H1 (cell line): ENCODE results near the gene SPPL2B. TPM values are rescaled to one million over a fixed set of nuclear protein-coding genes. Genes with fewer than 3 reads are reported as not detected.
A peak's percentile ranks its signal among the peaks of the same experiment; 100 is the strongest.

Source experiments
- CTCF ChIA-PET: fragments of 300-600 bp; sonication (Branson Sonifier 250); formaldehyde crosslinking; loops from one replicate; lab custom pipeline; 2021; ENCODE audit not compliant: partially characterized antibody; lab: Charles Lee
- POLR2A ChIA-PET: fragments of 300-600 bp; sonication (Branson Sonifier 250); formaldehyde crosslinking; loops from one replicate; lab custom pipeline; 2021; ENCODE audit warnings: inconsistent platforms; ENCODE audit not compliant: partially characterized antibody; lab: Charles Lee
- DNase-seq, 2 experiments: peaks; one replicate each; pipeline versions ENCODE4 v3.0.0 to v3.0.0-alpha.2; 2010 to 2022; ENCODE audit warnings: low spot score in 2 of 2, low read depth in 1 of 2, mixed read lengths in 1 of 2
- FAIRE-seq: peaks from 2 replicates; lab custom pipeline; 2011; peaks lifted over from hg19 to GRCh38; lab: Jason Lieb, UNC
- H2AFZ ChIP-seq: 2 replicates; pipeline ENCODE4 v1.8.1; 2012; ENCODE audit warnings: low read length, inconsistent platforms
- H2AK5ac ChIP-seq: 2 replicates; pipeline ENCODE4 v1.6.1; 2013; ENCODE audit warnings: low read depth, low read length
- H2BK120ac ChIP-seq: replicated peaks from 2 replicates; pipeline ENCODE3; 2013; ENCODE audit warnings: low read depth, low read length, inconsistent platforms
- H2BK12ac ChIP-seq: 2 replicates; pipeline ENCODE4 v1.6.1; 2013; ENCODE audit warnings: low read depth, low read length
- H2BK15ac ChIP-seq: 2 replicates; pipeline ENCODE4 v1.6.1; 2013; ENCODE audit warnings: low read length
- H2BK20ac ChIP-seq: 2 replicates; pipeline ENCODE4 v1.6.1; 2013; ENCODE audit warnings: low read length
- H2BK5ac ChIP-seq: 2 replicates; pipeline ENCODE4 v1.6.1; 2013; ENCODE audit warnings: low read depth, low read length
- H3K14ac ChIP-seq: 2 replicates; pipeline ENCODE4 v1.6.1; 2013; ENCODE audit warnings: inconsistent platforms; ENCODE audit not compliant: insufficient read length
- H3K18ac ChIP-seq: 2 replicates; pipeline ENCODE4 v1.6.1; 2013; ENCODE audit warnings: low read length; ENCODE audit errors: extremely low read depth
- H3K23ac ChIP-seq: 2 replicates; pipeline ENCODE4 v1.6.1; 2013; ENCODE audit warnings: inconsistent platforms; ENCODE audit not compliant: insufficient read length
- H3K23me2 ChIP-seq: 2 replicates; pipeline ENCODE4 v1.6.1; 2013; ENCODE audit warnings: low read depth, low read length
- H3K27ac ChIP-seq: 2 replicates; pipeline ENCODE4 v1.6.1; 2011; ENCODE audit warnings: low read depth, low read length, inconsistent platforms
- H3K27me3 ChIP-seq, 4 experiments: replicated peaks in 1 of 4; 1 replicate in 1 of 4; 2 replicates in 3 of 4; pipeline versions ENCODE4 v1.6.1 to v1.8.1; 2011 to 2013; ENCODE audit warnings: low read length in 3 of 4, mild to moderate bottlenecking in 3 of 4, inconsistent platforms in 2 of 4, mixed read lengths in 2 of 4, moderate library complexity in 1 of 4; ENCODE audit not compliant: control insufficient read depth in 3 of 4, insufficient read depth in 3 of 4; ENCODE audit errors: extremely low read depth in 1 of 4
- H3K36me3 ChIP-seq, 4 experiments: 2 replicates each; pipeline versions ENCODE4 v1.6.1 to v1.8.1; 2011 to 2013; ENCODE audit warnings: mild to moderate bottlenecking in 4 of 4, low read length in 3 of 4, moderate library complexity in 2 of 4, control low read depth in 1 of 4, inconsistent platforms in 1 of 4; ENCODE audit not compliant: insufficient read depth in 4 of 4, control insufficient read depth in 2 of 4
- H3K4ac ChIP-seq: replicated peaks from 2 replicates; pipeline ENCODE3; 2013; ENCODE audit warnings: low read length, low read depth, mixed read lengths, inconsistent platforms; ENCODE audit not compliant: insufficient read length
- H3K4me1 ChIP-seq, 4 experiments: replicated peaks in 1 of 4; 1 replicate in 1 of 4; 2 replicates in 3 of 4; pipeline versions ENCODE4 v1.6.1 to v1.8.1; 2011 to 2013; ENCODE audit warnings: low read length in 3 of 4, inconsistent platforms in 2 of 4, mixed read lengths in 1 of 4; ENCODE audit not compliant: insufficient read depth in 4 of 4, control insufficient read depth in 3 of 4
- H3K4me2 ChIP-seq, 2 experiments: 2 replicates each; pipeline versions ENCODE4 v1.6.1 to v1.8.1; 2011 to 2013; ENCODE audit warnings: low read depth in 2 of 2, low read length in 2 of 2, control low read depth in 1 of 2, inconsistent platforms in 1 of 2, mild to moderate bottlenecking in 1 of 2; ENCODE audit not compliant: insufficient read depth in 1 of 2
- H3K4me3 ChIP-seq, 4 experiments: fragments of 200-600, 300-600 bp in 1 of 4; sonication (generic), shearing (Covaris generic), sonication (Bioruptor Twin) in 1 of 4; 2 replicates each; pipeline versions ENCODE4 v1.5.1 to v1.8.1; 2011 to 2016; ENCODE audit warnings: low read length in 4 of 4, low read depth in 3 of 4, control low read depth in 2 of 4, inconsistent platforms in 2 of 4, mild to moderate bottlenecking in 2 of 4, mixed read lengths in 1 of 4, moderate library complexity in 1 of 4; ENCODE audit not compliant: insufficient read depth in 2 of 4; ENCODE audit errors: extremely low read depth in 1 of 4
- H3K56ac ChIP-seq: replicated peaks from 2 replicates; pipeline ENCODE3; 2013; ENCODE audit warnings: low read depth, mild to moderate bottlenecking, mixed read lengths, low read length, inconsistent platforms; ENCODE audit not compliant: insufficient read length
- H3K79me1 ChIP-seq: 2 replicates; pipeline ENCODE4 v1.6.1; 2013; ENCODE audit warnings: low read depth, low read length, control low read depth
- H3K79me2 ChIP-seq, 2 experiments: 2 replicates each; pipeline versions ENCODE4 v1.6.1 to v1.8.1; 2012 to 2013; ENCODE audit warnings: low read length in 2 of 2, mild to moderate bottlenecking in 2 of 2, inconsistent platforms in 1 of 2; ENCODE audit not compliant: insufficient read depth in 2 of 2, control insufficient read depth in 1 of 2
- H3K9ac ChIP-seq, 4 experiments: replicated peaks in 1 of 4; 1 replicate in 1 of 4; 2 replicates in 3 of 4; pipeline versions ENCODE4 v1.6.1 to v1.8.1; 2011 to 2013; ENCODE audit warnings: low read depth in 3 of 4, low read length in 3 of 4, control low read depth in 2 of 4, mild to moderate bottlenecking in 2 of 4, moderate library complexity in 2 of 4, inconsistent platforms in 1 of 4; ENCODE audit errors: extremely low read depth in 1 of 4
- H3K9me3 ChIP-seq, 2 experiments: 2 replicates each; pipeline versions ENCODE4 v1.6.1 to v1.8.1; 2012 to 2013; ENCODE audit warnings: mild to moderate bottlenecking in 2 of 2, moderate library complexity in 2 of 2, control low read depth in 1 of 2, inconsistent platforms in 1 of 2, low read depth in 1 of 2, low read length in 1 of 2, mixed read lengths in 1 of 2; ENCODE audit not compliant: insufficient read depth in 2 of 2
- H4K20me1 ChIP-seq, 2 experiments: replicated peaks in 1 of 2; 2 replicates each; pipeline versions ENCODE3 to v1.8.1; 2011 to 2013; ENCODE audit warnings: inconsistent platforms in 2 of 2, low read length in 2 of 2, mild to moderate bottlenecking in 1 of 2; ENCODE audit not compliant: insufficient read depth in 2 of 2, control insufficient read depth in 1 of 2
- H4K5ac ChIP-seq: 2 replicates; pipeline ENCODE4 v1.6.1; 2013; ENCODE audit warnings: low read length, low read depth, mixed read lengths, inconsistent platforms; ENCODE audit not compliant: insufficient read length
- H4K8ac ChIP-seq: 2 replicates; pipeline ENCODE4 v1.8.0; 2013; ENCODE audit warnings: mild to moderate bottlenecking, moderate library complexity, low read length, inconsistent platforms; ENCODE audit not compliant: insufficient read depth; ENCODE audit errors: extremely low read depth
- H4K91ac ChIP-seq: replicated peaks from 2 replicates; pipeline ENCODE3; 2013; ENCODE audit warnings: low read length, mixed read lengths, inconsistent platforms; ENCODE audit not compliant: insufficient read length
- CBX5 ChIP-seq: fragments of 300-800, 300-1000 bp; sonication (generic); IDR thresholded peaks from 2 replicates; pipeline ENCODE4 v1.7.1; 2016; ENCODE audit warnings: antibody characterized with exemption, low read length, low read depth
- CREB1 ChIP-seq: IDR thresholded peaks from 2 replicates; pipeline ENCODE4 v1.6.1; 2012; ENCODE audit warnings: inconsistent platforms
- CTCF ChIP-seq, 3 experiments: IDR thresholded peaks; 1 replicate in 2 of 3; 2 replicates in 1 of 3; pipeline versions ENCODE4 v1.5.1 to v1.6.1; 2011; ENCODE audit warnings: low read length in 3 of 3, mild to moderate bottlenecking in 3 of 3, inconsistent platforms in 2 of 3, low read depth in 1 of 3, moderate library complexity in 1 of 3; ENCODE audit not compliant: insufficient read depth in 1 of 3; ENCODE audit errors: control extremely low read depth in 1 of 3
- EZH2 ChIP-seq: fragments of 200-600 bp; sonication (generic); IDR thresholded peaks from 2 replicates; pipeline ENCODE4 v1.7.1; 2012; ENCODE audit warnings: low read depth, mild to moderate bottlenecking, moderate library complexity, low read length, inconsistent platforms; ENCODE audit not compliant: severe bottlenecking
- SIX5 ChIP-seq: IDR thresholded peaks from 2 replicates; pipeline ENCODE4 v1.6.1; 2011; ENCODE audit warnings: mild to moderate bottlenecking, low read depth, low read length
- SRF ChIP-seq: IDR thresholded peaks from 2 replicates; pipeline ENCODE4 v1.6.1; 2011; ENCODE audit warnings: mild to moderate bottlenecking, low read depth, low read length, moderate library complexity
- TEAD4 ChIP-seq: IDR thresholded peaks from 2 replicates; pipeline ENCODE4 v1.6.1; 2012; ENCODE audit warnings: low read depth, low read length, inconsistent platforms, mixed read lengths
- USF2 ChIP-seq: IDR thresholded peaks from 2 replicates; pipeline ENCODE4 v1.6.1; 2011; ENCODE audit warnings: low read length, improper control_type of control experiment
- WGBS, 2 experiments: shearing (Covaris generic) in 1 of 2; methylation state at CpG; one replicate each; pipeline versions ENCODE4 v1.1.6 to v1.1.7; 2013 to 2015; ENCODE audit warnings: low lambda C conversion rate in 2 of 2, mixed read lengths in 2 of 2, inconsistent platforms in 1 of 2, low coverage in 1 of 2, missing lambda C conversion rate in 1 of 2; ENCODE audit not compliant: insufficient replicate concordance in 2 of 2, insufficient coverage in 1 of 2, insufficient read length in 1 of 2; ENCODE audit errors: extremely low coverage in 1 of 2, missing lambda C conversion rate in 1 of 2; 5-methylcytosine and 5-hydroxymethylcytosine counted together
- polyA plus RNA-seq, 7 experiments: library from polyadenylated mRNA; depleted of rRNA in 3 of 7; stranded (reverse) in 5 of 7; unstranded in 2 of 7; fragments of >200 nt in 5 of 7; fragments of 200-250 nt in 2 of 7; gene quantifications; 1 replicate in 5 of 7; 2 replicates in 1 of 7; 4 replicates in 1 of 7; pipeline versions ENCODE4 v1.2.1 to v1.2.3, GENCODE V29; 2011 to 2013; ENCODE audit warnings: missing spikeins in 2 of 7, mixed read lengths in 2 of 7
- total RNA-seq: library from RNA; stranded (reverse); fragmentation: NEBNext Ultra II Directional; extraction: Animal tissue kit (Norgen Biotek cat#: 25700); gene quantifications from 2 replicates; pipeline ENCODE4 v1.2.1, GENCODE V29; 2021

SPPL2B gene
- total and polyA plus RNA-seq, 2 of the 8 experiments (the other 6 are each of a cell fraction or from before 2014, with no cell fraction given) = 34.8 to 55.7 TPM

- WGBS, 2 experiments = 78% methylated on average over 19 of the region's 19 CpGs; no CpG with 5 or more reads in 1 of the 2 experiments
- Histone ChIP-seq H2BK20ac (no peak overlapping the region), H3K27ac (no peak overlapping the region), H4K8ac (no peak overlapping the region), H3K79me1 (no peaks in the 10 kb centered on the region), H3K56ac (no peak overlapping the region), H3K27me3 (peaks cover 7 to 47% (median 34%) of the 10 kb centered on the region in 4 experiments), H2BK120ac (no peak overlapping the region), H3K4me3 (no peak overlapping the region), H4K20me1 (peaks cover 0 to 3% of the 10 kb centered on the region in 2 experiments), H2AFZ (no peak overlapping the region), H3K9ac (no peak overlapping the region), H3K79me2 (no peaks in the 10 kb centered on the region), H3K14ac (no peak overlapping the region), H2BK12ac (no peak overlapping the region), H4K91ac (no peak overlapping the region), H3K4ac (no peak overlapping the region), H3K4me1 (peaks cover 0 to 19% (median 7%) of the 10 kb centered on the region in 4 experiments; a peak in 5 of 7 replicates), H4K5ac (no peak overlapping the region), H2BK5ac (no peak overlapping the region), H2AK5ac (no peak overlapping the region), H3K23ac (no peak overlapping the region), H3K9me3 (no peaks in the 10 kb centered on the region), H2BK15ac (0 out of 2 replicates have a peak overlapping the region, but pooled peaks have one; percentile 16), H3K36me3 (no peaks in the 10 kb centered on the region), H3K23me2 (peaks cover 2% of the 10 kb centered on the region; the same call in 1 of the 2 replicates), H3K4me2 (no peak overlapping the region), H3K18ac (no peak overlapping the region)
- POLR2A ChIA-PET = interaction anchor here (0.8 to 2.0 kb wide), 7 partner anchors 11 to 170 kb away, joined by 3 to 10 read pairs (median 4); partner anchors contain the start of gene GADD45B
- no peak for FAIRE-seq
- CTCF ChIA-PET = interaction anchor here (0.9 to 2.6 kb wide), 8 partner anchors 9 to 318 kb away, joined by 3 to 10 read pairs (median 6); no protein-coding TSS in a partner anchor
- no peak for DNase-seq
- TF ChIP-seq SRF = no peak
- TF ChIP-seq EZH2 = no peak
- TF ChIP-seq SIX5 = no peak
- TF ChIP-seq CTCF (IDR thresholded peaks at IDR 0.05; ENCODE audit: control extremely low read depth in 1 of 3, insufficient read depth in 1 of 3, low read depth in 1 of 3, low read length in 3 of 3) = no peak
- no peak for TF ChIP-seq CBX5
- TF ChIP-seq CREB1 = no peak
- no peak for TF ChIP-seq TEAD4
- no peak for TF ChIP-seq USF2
Measured at GRCh38 chr19:2305452-2306280, 22.8 kb upstream of the SPPL2B start.
